Thyroid gland (tissue), 4 donors: ENCODE results near the gene SGPL1.

Source experiments
- POLR2A ChIP-seq, 2 donors: fragments of 450-650 bp; IDR thresholded peaks; one replicate each; pipeline ENCODE4 v1.6.1; 2017; ENCODE audit warnings: antibody characterized with exemption in 2 of 2, mild to moderate bottlenecking in 2 of 2, moderate library complexity in 1 of 2
- TF ChIP-seq, protein P1 (sequence below), 6 experiments: fragments of 200-600 bp in 3 of 6; fragments of 450-650 bp in 3 of 6; sonication (generic) in 3 of 6; IDR thresholded peaks; one replicate each; pipeline ENCODE4 v1.5.1; 2016 to 2019; ENCODE audit warnings: antibody characterized with exemption in 6 of 6, mild to moderate bottlenecking in 2 of 6, inconsistent platforms in 1 of 6, moderate library complexity in 1 of 6

DNA sequence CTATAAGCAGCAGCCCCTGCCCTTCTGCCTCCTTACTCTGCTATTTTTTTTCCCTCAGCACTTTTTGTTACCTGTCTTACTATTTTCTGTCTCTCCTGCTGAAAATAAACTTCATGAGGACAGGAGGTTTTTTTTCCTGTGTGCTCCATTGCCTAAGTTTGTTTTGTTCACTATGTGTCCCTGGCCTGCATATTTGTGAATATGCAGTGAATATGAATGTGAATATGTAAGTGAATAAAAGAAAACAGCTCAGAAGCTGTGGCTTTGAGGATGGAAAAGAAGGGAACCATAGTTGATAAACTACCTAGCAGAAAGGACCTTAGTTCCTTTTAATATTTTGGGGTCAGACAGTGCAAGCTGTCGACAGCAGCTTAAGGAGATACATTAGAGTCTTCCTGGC lies 37.7 kb downstream of the SGPL1 start:
- TF ChIP-seq, protein P1, sequence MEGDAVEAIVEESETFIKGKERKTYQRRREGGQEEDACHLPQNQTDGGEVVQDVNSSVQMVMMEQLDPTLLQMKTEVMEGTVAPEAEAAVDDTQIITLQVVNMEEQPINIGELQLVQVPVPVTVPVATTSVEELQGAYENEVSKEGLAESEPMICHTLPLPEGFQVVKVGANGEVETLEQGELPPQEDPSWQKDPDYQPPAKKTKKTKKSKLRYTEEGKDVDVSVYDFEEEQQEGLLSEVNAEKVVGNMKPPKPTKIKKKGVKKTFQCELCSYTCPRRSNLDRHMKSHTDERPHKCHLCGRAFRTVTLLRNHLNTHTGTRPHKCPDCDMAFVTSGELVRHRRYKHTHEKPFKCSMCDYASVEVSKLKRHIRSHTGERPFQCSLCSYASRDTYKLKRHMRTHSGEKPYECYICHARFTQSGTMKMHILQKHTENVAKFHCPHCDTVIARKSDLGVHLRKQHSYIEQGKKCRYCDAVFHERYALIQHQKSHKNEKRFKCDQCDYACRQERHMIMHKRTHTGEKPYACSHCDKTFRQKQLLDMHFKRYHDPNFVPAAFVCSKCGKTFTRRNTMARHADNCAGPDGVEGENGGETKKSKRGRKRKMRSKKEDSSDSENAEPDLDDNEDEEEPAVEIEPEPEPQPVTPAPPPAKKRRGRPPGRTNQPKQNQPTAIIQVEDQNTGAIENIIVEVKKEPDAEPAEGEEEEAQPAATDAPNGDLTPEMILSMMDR (IDR thresholded peaks at IDR 0.05): no peak
- no peak for TF ChIP-seq POLR2A (IDR thresholded peaks at IDR 0.05)
